ENCODE measurements around the gene TPSG1.
"Not testable (repeated sequence)": the region's sequence is repeated elsewhere in the genome, so short reads cannot be mapped to it uniquely, and the experiment has no call there.

DNA sequence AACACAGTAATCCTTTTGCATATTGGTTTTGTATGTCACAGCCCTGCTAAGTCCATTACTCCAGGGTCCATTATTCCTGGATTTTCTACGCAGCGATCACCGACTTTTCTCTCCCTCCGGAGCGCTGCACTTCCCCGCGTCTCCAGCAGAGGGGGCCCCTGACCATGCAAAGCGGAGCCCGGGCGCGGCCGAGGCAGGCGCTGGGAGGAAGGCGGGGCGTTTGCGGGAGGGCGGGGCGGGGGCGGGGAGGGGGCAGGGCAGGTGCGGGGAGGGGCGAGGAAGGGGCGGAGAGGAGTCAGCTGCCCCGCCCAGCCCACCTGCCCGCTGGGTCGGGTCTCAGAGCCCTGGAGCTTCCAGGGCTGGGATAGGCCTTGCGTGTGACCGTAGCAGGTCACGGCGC, 11.6 kb upstream of the TPSG1 start:
- TF ChIP-seq, protein P1, sequence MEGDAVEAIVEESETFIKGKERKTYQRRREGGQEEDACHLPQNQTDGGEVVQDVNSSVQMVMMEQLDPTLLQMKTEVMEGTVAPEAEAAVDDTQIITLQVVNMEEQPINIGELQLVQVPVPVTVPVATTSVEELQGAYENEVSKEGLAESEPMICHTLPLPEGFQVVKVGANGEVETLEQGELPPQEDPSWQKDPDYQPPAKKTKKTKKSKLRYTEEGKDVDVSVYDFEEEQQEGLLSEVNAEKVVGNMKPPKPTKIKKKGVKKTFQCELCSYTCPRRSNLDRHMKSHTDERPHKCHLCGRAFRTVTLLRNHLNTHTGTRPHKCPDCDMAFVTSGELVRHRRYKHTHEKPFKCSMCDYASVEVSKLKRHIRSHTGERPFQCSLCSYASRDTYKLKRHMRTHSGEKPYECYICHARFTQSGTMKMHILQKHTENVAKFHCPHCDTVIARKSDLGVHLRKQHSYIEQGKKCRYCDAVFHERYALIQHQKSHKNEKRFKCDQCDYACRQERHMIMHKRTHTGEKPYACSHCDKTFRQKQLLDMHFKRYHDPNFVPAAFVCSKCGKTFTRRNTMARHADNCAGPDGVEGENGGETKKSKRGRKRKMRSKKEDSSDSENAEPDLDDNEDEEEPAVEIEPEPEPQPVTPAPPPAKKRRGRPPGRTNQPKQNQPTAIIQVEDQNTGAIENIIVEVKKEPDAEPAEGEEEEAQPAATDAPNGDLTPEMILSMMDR (IDR thresholded peaks at IDR 0.05; ENCODE audit: low read length): not testable (repeated sequence)
- TF ChIP-seq EZH2 (optimal IDR thresholded peaks at IDR 0.05; ENCODE audit: low read depth, low read length); EZH2phosphoT487 (IDR thresholded peaks at IDR 0.05; ENCODE audit: low read length): not testable (repeated sequence)
